A673 (cell line): ENCODE data around the gene UGT2B11. TPM values are rescaled to one million over a fixed set of nuclear protein-coding genes. Genes with fewer than 3 reads are reported as not detected.
"Not testable (repeated sequence)": the region's sequence is repeated elsewhere in the genome, so short reads cannot be mapped to it uniquely, and the experiment has no call there.

Experiments
- BruUV-seq: library from RNA; stranded (reverse); fragments of 400-500 nt; replicated peaks from 2 replicates; lab custom pipeline; 2021; lab: Mats Ljungman, UMichigan
- CTCF ChIA-PET: fragments of 300-600 bp; sonication (Branson Sonifier 250); formaldehyde crosslinking; loops from one replicate; lab custom pipeline; 2022; ENCODE audit warnings: antibody characterized with exemption; lab: Charles Lee
- POLR2A ChIA-PET: fragments of 300-600 bp; sonication (Branson Sonifier 250); formaldehyde crosslinking; loops from one replicate; lab custom pipeline; 2022; ENCODE audit warnings: antibody characterized with exemption; ENCODE audit not compliant: low non-redundant PET; lab: Charles Lee
- DNase-seq: peaks from one replicate; pipeline ENCODE4 v3.0.0-alpha.2; 2015; ENCODE audit warnings: low spot score
- H3K27ac ChIP-seq: fragments of 200-600 bp; sonication (generic); 2 replicates; pipeline ENCODE4 v1.5.1; 2016; ENCODE audit warnings: mixed run types, low read depth, mild to moderate bottlenecking, mixed read lengths, antibody characterized with exemption, low read length; ENCODE audit not compliant: poor library complexity, severe bottlenecking
- H3K27me3 ChIP-seq: fragments of 200-600 bp; sonication (generic); replicated peaks from 2 replicates; pipeline ENCODE4 v1.6.1; 2017; ENCODE audit warnings: mixed run types, low read depth, mild to moderate bottlenecking, mixed read lengths, antibody characterized with exemption, low read length; ENCODE audit not compliant: insufficient read depth, poor library complexity
- H3K36me3 ChIP-seq: fragments of 200-600 bp; sonication (generic); 2 replicates; pipeline ENCODE4 v1.6.1; 2016; ENCODE audit warnings: mixed run types, mild to moderate bottlenecking, mixed read lengths, antibody characterized with exemption, low read length; ENCODE audit not compliant: insufficient read depth, poor library complexity, severe bottlenecking
- H3K4me1 ChIP-seq: fragments of 200-600 bp; sonication (generic); 2 replicates; pipeline ENCODE4 v1.6.1; 2017; ENCODE audit warnings: mixed run types, mild to moderate bottlenecking, mixed read lengths, antibody characterized with exemption, low read length; ENCODE audit not compliant: insufficient read depth, poor library complexity, severe bottlenecking
- H3K4me3 ChIP-seq: fragments of 200-600 bp; sonication (generic); 2 replicates; pipeline ENCODE4 v1.5.1; 2016; ENCODE audit warnings: low read depth, mixed run types, mild to moderate bottlenecking, mixed read lengths, low read length; ENCODE audit not compliant: poor library complexity, severe bottlenecking
- H3K9me3 ChIP-seq: fragments of 200-600 bp; sonication (generic); 2 replicates; pipeline ENCODE4 v1.6.1; 2016; ENCODE audit warnings: mixed run types, low read depth, mild to moderate bottlenecking, mixed read lengths, antibody characterized with exemption, low read length; ENCODE audit not compliant: poor library complexity, severe bottlenecking
- EZH2 ChIP-seq: fragments of 200-600 bp; sonication (generic); IDR thresholded peaks from 2 replicates; pipeline ENCODE4 v1.6.1; 2017; ENCODE audit warnings: borderline replicate concordance, low read depth, mild to moderate bottlenecking, mixed read lengths, antibody characterized with exemption, low read length; ENCODE audit not compliant: poor library complexity, severe bottlenecking
- intact Hi-C: fragments of 100-400 bp; cut with micrococcal nuclease; formaldehyde crosslinking; loops from one replicate; pipeline ENCODE4 v1.10.0; 2022; ENCODE audit not compliant: unreplicated experiment
- total RNA-seq: library from RNA; stranded (reverse); gene quantifications from 2 replicates; pipeline ENCODE4 v1.2.3, GENCODE V29; 2021
- TF ChIP-seq, protein P1 (sequence below): fragments of 300-800, 200-600 bp; sonication (generic); conservative IDR thresholded peaks from 2 replicates; pipeline ENCODE4 v1.5.1; 2017; ENCODE audit warnings: low read depth, mild to moderate bottlenecking, antibody characterized with exemption, low read length, moderate library complexity, mixed read lengths

The UGT2B11 gene
- total RNA-seq, 1 experiment from 2014 or later: not detected

DNA sequence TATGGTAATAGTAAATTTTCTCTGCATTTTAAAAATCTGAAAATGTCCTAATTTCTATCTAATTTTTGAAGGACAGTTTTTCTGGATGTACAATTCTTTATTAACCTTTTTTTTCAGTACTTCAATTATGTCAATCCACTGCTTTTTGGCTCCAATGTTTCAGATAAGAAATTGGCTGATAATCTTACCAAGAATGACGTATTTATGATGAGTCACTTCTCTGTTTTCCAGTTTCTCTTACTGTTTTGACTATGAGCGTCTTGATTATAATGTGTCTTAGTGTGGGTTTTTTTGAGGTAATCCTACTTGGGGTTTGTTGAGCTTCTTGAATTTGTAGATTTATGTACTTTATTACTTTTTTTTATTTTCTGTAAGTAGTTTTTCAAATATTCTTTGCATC, 47.2 kb downstream of the UGT2B11 start:
- Histone ChIP-seq H3K27ac (no peak overlapping the region), H3K36me3 (no peaks in the 10 kb centered on the region), H3K27me3 (no peaks in the 10 kb centered on the region), H3K4me3 (no peak overlapping the region), H3K4me1 (no peaks in the 10 kb centered on the region), H3K9me3 (no peaks in the 10 kb centered on the region)
- intact Hi-C loops: loop anchor here (5.0 kb wide), 1 partner anchor 105 kb away; no protein-coding TSS in a partner anchor
- BruUV-seq: no TSS peak
- DNase-seq: no peak
- CTCF ChIA-PET: no interaction called here
- POLR2A ChIA-PET: no interaction called here
- TF ChIP-seq EZH2: no peak
- TF ChIP-seq, protein P1, sequence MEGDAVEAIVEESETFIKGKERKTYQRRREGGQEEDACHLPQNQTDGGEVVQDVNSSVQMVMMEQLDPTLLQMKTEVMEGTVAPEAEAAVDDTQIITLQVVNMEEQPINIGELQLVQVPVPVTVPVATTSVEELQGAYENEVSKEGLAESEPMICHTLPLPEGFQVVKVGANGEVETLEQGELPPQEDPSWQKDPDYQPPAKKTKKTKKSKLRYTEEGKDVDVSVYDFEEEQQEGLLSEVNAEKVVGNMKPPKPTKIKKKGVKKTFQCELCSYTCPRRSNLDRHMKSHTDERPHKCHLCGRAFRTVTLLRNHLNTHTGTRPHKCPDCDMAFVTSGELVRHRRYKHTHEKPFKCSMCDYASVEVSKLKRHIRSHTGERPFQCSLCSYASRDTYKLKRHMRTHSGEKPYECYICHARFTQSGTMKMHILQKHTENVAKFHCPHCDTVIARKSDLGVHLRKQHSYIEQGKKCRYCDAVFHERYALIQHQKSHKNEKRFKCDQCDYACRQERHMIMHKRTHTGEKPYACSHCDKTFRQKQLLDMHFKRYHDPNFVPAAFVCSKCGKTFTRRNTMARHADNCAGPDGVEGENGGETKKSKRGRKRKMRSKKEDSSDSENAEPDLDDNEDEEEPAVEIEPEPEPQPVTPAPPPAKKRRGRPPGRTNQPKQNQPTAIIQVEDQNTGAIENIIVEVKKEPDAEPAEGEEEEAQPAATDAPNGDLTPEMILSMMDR: no peak

DNA sequence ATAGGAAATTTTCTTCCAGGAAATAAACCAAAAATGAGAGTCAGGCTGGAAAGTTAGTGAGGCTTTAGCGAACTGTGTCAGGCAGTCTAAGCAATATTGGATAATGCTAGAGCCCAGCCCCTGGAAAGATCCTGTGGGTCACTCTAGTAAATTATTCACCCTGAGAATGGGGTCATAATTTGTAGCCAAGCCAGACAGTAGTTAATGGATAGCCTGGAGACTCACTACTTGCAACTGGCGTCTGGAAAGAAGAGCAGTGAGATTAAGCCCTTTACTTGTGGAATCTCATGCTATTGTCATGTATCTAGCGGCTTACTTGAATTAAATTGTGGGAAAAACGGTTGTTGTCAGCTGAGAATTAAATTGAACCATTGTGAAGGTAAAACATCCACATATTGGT, 48.2 kb downstream of the UGT2B11 start:
- H3K27me3 ChIP-seq, BruUV-seq, H3K4me1 ChIP-seq, H3K27ac ChIP-seq, DNase-seq, POLR2A ChIA-PET, CTCF ChIA-PET, H3K36me3 ChIP-seq, H3K4me3 ChIP-seq, H3K9me3 ChIP-seq: not testable (repeated sequence)
- intact Hi-C loops: loop anchor here (5.0 kb wide), 1 partner anchor 104 kb away; no protein-coding TSS in a partner anchor

DNA sequence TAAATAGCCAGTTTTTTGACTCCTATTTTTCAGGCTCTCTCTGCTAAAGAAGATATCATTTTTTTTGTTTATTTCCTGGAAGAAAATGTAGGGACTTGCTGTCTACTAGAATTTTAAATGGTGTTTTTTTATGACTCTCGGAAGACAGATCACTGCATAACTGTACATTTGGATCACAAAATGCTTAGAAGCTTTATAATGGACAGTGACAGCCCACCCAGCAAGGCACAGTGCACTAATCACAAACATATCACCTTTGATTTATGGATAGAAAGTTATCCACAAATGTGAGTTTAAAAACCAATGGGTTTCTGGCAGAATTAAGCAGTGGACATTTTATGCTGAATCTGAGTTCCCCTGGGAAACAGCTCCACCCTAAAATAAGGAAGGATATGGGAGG, 48.8 kb downstream of the UGT2B11 start:
- intact Hi-C loops: loop anchor here (5.0 kb wide), 1 partner anchor 103 kb away; no protein-coding TSS in a partner anchor
- BruUV-seq, DNase-seq, H3K9me3 ChIP-seq, CTCF ChIA-PET, H3K36me3 ChIP-seq, H3K4me1 ChIP-seq, H3K27me3 ChIP-seq, POLR2A ChIA-PET, H3K27ac ChIP-seq, H3K4me3 ChIP-seq: not testable (repeated sequence)

DNA sequence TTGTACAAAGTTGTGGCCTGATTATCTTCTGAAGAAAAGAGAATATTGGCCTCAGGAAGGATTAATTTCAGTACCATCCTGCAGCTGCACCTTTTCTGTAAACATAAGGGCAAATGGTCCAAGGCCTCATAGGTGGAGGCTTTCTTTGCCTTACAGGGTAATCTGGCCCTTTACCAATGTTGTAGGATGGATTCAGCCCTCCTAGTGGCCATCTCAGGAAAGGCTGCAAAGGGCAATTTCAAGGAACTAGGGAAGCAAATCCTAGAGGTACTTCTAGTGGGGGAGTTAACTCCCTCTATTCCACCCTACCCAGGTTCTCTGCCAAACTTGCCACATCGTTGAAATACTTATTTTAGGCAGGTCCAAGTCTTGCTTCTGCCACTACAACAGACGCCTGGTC, 57.6 kb downstream of the UGT2B11 start:
- peak; percentile 0 for DNase-seq
- H3K9me3 ChIP-seq: no peaks in the 10 kb centered on the region
- H3K27me3 ChIP-seq: no peaks in the 10 kb centered on the region
- H3K4me1 ChIP-seq: no peaks in the 10 kb centered on the region
- POLR2A ChIA-PET: no interaction called here
- BruUV-seq: no TSS peak
- TF ChIP-seq EZH2: no peak
- TF ChIP-seq, protein P1: peak; percentile 12; the same call in 1 of the 2 replicates
- no peaks in the 10 kb centered on the region for H3K36me3 ChIP-seq
- no peak overlapping the region for H3K4me3 ChIP-seq
- intact Hi-C loops: no loop called here
- CTCF ChIA-PET: no interaction called here
- no peak overlapping the region for H3K27ac ChIP-seq
